Tibial artery (tissue), 4 donors: ENCODE measurements around the gene KTN1.

Experiments
- DNase-seq, 2 donors: peaks; one replicate each; pipeline ENCODE4 v3.0.0-alpha.2; 2019
- H3K27ac ChIP-seq, 2 donors: fragments of 200-600 bp; sonication (generic) in 1 of 2; 1 replicate in 1 of 2; 2 replicates in 1 of 2; pipeline ENCODE4 v1.5.1; 2018 to 2019; ENCODE audit warnings: mild to moderate bottlenecking in 1 of 2
- H3K27me3 ChIP-seq, 2 donors: fragments of 200-600 bp; sonication (generic) in 1 of 2; one replicate each; pipeline versions ENCODE4 v1.5.1 to v1.6.0; 2016 to 2019
- H3K36me3 ChIP-seq, 3 donors: fragments of 200-600 bp; sonication (generic) in 2 of 3; one replicate each; pipeline ENCODE4 v1.5.1; 2016 to 2019; ENCODE audit warnings: mild to moderate bottlenecking in 2 of 3
- H3K4me1 ChIP-seq, 4 donors: fragments of 200-600 bp; sonication (generic) in 2 of 4; 1 replicate in 3 of 4; 2 replicates in 1 of 4; pipeline ENCODE4 v1.5.1; 2016 to 2019
- H3K4me3 ChIP-seq, 2 donors: fragments of 200-600 bp; sonication (generic) in 1 of 2; 1 replicate in 1 of 2; 2 replicates in 1 of 2; pipeline ENCODE4 v1.5.1; 2018 to 2019; ENCODE audit warnings: mild to moderate bottlenecking in 2 of 2
- H3K9me3 ChIP-seq, 3 donors: fragments of 200-600 bp; sonication (generic) in 1 of 3; one replicate each; pipeline ENCODE4 v1.5.1; 2016 to 2019
- intact Hi-C: fragments of 100-400 bp; cut with DNase I; formaldehyde crosslinking; loops from one replicate; pipeline ENCODE4 v1.15.0; 2023; ENCODE audit warnings: low total_unique reads
- TF ChIP-seq, protein P1 (sequence below), 2 experiments: fragments of 200-600 bp in 1 of 2; fragments of 450-650 bp in 1 of 2; IDR thresholded peaks; one replicate each; pipeline ENCODE4 v1.5.1; 2017 to 2019; ENCODE audit warnings: antibody characterized with exemption in 2 of 2, mild to moderate bottlenecking in 1 of 2, moderate library complexity in 1 of 2

KTN1 gene

DNA sequence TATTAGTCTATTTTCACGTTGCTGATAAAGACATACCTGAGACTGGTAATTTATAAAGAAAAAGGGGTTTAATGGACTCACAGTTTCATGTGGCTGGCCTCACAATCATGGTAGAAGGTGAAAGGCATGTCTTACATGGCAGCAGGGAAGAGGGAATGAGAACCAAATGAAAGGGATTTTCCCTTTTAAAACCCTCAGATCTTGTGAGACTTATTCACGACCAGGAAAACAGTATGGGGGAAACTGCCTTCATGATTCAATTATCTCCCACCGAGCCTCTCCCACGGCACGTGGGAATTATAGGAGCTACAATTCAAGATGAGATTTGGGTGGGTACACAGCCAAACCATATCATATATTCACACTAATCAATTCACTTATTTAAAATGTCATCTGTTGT, 41.4 kb downstream of the KTN1 start:
- H3K9me3 ChIP-seq: no peaks in the 10 kb centered on the region
- H3K27ac ChIP-seq: no peak overlapping the region
- peaks cover 0 to 25% (median 0%) of the 10 kb centered on the region in 4 donors for H3K4me1 ChIP-seq
- TF ChIP-seq, protein P1, sequence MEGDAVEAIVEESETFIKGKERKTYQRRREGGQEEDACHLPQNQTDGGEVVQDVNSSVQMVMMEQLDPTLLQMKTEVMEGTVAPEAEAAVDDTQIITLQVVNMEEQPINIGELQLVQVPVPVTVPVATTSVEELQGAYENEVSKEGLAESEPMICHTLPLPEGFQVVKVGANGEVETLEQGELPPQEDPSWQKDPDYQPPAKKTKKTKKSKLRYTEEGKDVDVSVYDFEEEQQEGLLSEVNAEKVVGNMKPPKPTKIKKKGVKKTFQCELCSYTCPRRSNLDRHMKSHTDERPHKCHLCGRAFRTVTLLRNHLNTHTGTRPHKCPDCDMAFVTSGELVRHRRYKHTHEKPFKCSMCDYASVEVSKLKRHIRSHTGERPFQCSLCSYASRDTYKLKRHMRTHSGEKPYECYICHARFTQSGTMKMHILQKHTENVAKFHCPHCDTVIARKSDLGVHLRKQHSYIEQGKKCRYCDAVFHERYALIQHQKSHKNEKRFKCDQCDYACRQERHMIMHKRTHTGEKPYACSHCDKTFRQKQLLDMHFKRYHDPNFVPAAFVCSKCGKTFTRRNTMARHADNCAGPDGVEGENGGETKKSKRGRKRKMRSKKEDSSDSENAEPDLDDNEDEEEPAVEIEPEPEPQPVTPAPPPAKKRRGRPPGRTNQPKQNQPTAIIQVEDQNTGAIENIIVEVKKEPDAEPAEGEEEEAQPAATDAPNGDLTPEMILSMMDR (IDR thresholded peaks at IDR 0.05): no peak
- DNase-seq: no peak
- no peak overlapping the region for H3K4me3 ChIP-seq
- intact Hi-C loops: no loop called here
- peaks cover 48 to 68% (median 60%) of the 10 kb centered on the region in 3 donors for H3K36me3 ChIP-seq
- no peaks in the 10 kb centered on the region for H3K27me3 ChIP-seq

DNA sequence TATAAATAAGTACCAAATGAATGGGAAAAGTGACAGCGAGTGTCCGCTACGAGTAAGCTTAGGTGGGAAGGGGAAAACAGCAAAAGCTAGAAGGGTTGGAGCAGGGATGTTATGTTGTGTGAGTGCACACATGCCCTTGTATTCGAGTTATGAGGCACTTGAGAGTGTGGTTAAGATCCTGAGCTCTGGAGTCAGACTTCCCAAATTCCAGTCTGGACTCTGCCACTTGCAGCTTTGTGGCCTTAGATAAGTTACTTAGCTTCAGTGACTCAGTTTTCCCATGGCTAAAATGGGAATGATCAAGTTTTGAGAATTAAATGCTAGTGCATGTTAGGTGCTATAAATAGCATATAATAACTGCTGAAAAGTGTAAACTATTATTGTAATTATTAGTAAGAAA, 44.9 kb downstream of the KTN1 start:
- intact Hi-C loops: no loop called here
- Histone ChIP-seq H3K27me3 (no peaks in the 10 kb centered on the region), H3K4me3 (no peak overlapping the region), H3K4me1 (peaks cover 0 to 32% (median 0%) of the 10 kb centered on the region in 4 donors), H3K36me3 (peaks cover 32 to 47% (median 36%) of the 10 kb centered on the region in 3 donors), H3K27ac (no peak overlapping the region), H3K9me3 (no peaks in the 10 kb centered on the region)
- TF ChIP-seq, protein P1 (IDR thresholded peaks at IDR 0.05): no peak
- DNase-seq: no peak

DNA sequence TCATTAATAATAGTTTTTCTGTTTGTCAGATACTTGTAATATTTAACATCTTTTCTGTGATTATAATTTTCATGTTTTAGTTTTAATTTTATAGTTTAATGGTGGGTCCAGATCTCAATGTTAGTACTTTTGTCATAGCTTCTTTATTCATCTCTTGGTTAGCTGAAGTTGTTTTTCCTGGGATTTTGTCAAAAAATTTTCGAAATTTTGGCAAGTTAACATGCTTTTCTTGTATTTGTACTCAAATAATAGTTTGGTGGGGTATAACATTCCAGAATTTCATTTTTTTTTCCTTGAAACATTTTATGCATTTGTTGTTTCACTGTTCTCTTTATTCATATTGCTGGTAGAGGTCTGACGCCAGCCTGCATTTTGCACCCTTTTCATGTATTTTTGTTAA, 45.5 kb downstream of the KTN1 start:
- intact Hi-C loops: no loop called here
- peak overlapping the region in 1 of 2 donors; percentile 14 for H3K27ac ChIP-seq
- peaks cover 26 to 47% (median 36%) of the 10 kb centered on the region in 3 donors for H3K36me3 ChIP-seq

DNA sequence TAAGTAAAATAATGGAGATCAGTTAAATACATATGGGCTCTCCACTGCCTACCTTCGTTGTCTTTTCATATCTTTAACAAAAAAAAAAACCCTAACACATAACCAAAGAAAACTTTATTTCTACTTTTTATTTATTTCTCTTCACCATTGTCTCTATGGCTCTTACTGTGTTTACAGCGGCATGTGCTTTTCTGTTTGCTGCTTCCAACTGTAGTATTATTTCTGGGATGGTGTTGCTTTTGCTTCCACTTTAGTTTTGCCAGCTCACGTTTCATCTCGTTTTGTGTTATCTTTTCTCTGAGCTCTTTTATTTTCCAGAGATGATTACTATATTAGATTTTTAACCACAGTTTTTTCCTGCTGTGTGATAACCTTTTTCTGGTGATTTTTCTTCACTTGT, 46.1 kb downstream of the KTN1 start:
- TF ChIP-seq, protein P1 (IDR thresholded peaks at IDR 0.05): no peak
- H3K9me3 ChIP-seq: no peaks in the 10 kb centered on the region
- peaks cover 0 to 32% (median 0%) of the 10 kb centered on the region in 4 donors for H3K4me1 ChIP-seq
- H3K27ac ChIP-seq: peak overlapping the region in 1 of 2 donors; percentile 14
- peaks cover 21 to 47% (median 35%) of the 10 kb centered on the region in 3 donors for H3K36me3 ChIP-seq
- H3K27me3 ChIP-seq: no peaks in the 10 kb centered on the region
- no peak overlapping the region for H3K4me3 ChIP-seq
- no peak for DNase-seq
- intact Hi-C loops: no loop called here

More for the DNA sequence above, 45.5 kb downstream of the KTN1 start:
- no peak for DNase-seq
- Histone ChIP-seq H3K9me3 (no peaks in the 10 kb centered on the region), H3K27me3 (no peaks in the 10 kb centered on the region), H3K4me3 (no peak overlapping the region), H3K4me1 (peaks cover 0 to 32% (median 0%) of the 10 kb centered on the region in 4 donors)
- TF ChIP-seq, protein P1 (IDR thresholded peaks at IDR 0.05): no peak

DNA sequence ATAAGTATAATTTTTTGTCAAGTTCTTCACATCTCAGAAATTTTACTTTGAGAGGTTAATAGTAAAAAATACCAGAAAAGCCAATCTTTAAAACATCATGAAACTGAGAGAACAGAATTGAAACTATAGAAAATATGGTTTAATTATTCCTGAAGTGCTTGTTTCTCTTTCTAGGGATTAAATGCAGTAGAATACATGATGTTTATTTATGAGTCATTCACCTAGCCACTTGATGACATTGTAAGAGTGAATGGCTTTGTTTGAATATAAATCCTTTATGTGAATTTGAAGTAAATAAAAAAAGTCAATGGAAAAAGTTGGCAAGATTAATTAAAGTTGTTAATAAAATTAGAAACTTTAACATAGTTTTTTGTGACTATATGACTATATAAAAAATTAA, 48.4 kb downstream of the KTN1 start:
- Histone ChIP-seq H3K4me1 (peaks cover 0 to 30% (median 0%) of the 10 kb centered on the region in 4 donors), H3K4me3 (no peak overlapping the region), H3K9me3 (no peaks in the 10 kb centered on the region), H3K27me3 (no peaks in the 10 kb centered on the region), H3K36me3 (peaks cover 24 to 51% (median 28%) of the 10 kb centered on the region in 3 donors), H3K27ac (no peak overlapping the region)
- intact Hi-C loops: no loop called here
- TF ChIP-seq, protein P1 (IDR thresholded peaks at IDR 0.05): no peak
- DNase-seq: no peak

DNA sequence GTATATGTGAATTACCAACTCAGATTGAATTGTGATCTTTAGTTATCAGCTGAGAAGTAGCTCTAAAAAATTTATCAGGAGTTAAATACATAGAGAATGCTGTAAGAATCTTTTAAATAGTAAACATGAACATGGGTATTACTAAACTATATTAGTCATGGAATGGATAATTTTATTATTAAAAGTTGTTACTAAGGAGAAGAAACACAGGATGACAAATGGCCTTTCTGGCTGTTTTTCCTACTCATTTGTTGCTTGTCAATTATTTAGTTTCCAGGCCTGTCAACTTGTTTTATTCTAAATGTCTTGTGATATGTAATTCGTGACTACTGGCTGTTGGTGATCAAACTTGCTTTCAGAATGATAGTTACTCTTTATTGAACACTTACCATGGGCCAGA, 58.7 kb downstream of the KTN1 start:
- H3K27ac ChIP-seq: no peak overlapping the region
- TF ChIP-seq, protein P1 (IDR thresholded peaks at IDR 0.05): no peak
- H3K4me1 ChIP-seq: peaks cover 0 to 8% (median 0%) of the 10 kb centered on the region in 4 donors
- no peak for DNase-seq
- H3K27me3 ChIP-seq: no peaks in the 10 kb centered on the region
- no peaks in the 10 kb centered on the region for H3K9me3 ChIP-seq
- H3K4me3 ChIP-seq: no peak overlapping the region
- intact Hi-C loops: loop anchor here (5.0 kb wide), 1 partner anchor 34 kb away; no protein-coding TSS in a partner anchor
- peaks cover 56 to 72% (median 71%) of the 10 kb centered on the region in 3 donors for H3K36me3 ChIP-seq
